ENCODE measurements around the gene CDH13. TPM values are rescaled to one million over a fixed set of nuclear protein-coding genes. Genes with fewer than 3 reads are reported as not detected.

The CDH13 gene
- total RNA-seq, 4 donors from 2014 or later: 3.1 to 13.5 (median 8.9) TPM

- peaks cover 0 to under 1% (median 0%) of the 10 kb centered on the region in 4 donors for H3K9me3 ChIP-seq
- TF ChIP-seq POLR2A (IDR thresholded peaks at IDR 0.05; ENCODE audit: low read depth) (no peak), CTCF (IDR thresholded peaks at IDR 0.05) (no peak), POLR2AphosphoS5 (IDR thresholded peaks at IDR 0.05) (no peak), EP300 (IDR thresholded peaks at IDR 0.05) (no peak)
- H3K4me1 ChIP-seq: no peaks in the 10 kb centered on the region
- DNase-seq (ENCODE audit: extremely low spot score): no peak
- no peaks in the 10 kb centered on the region for H3K36me3 ChIP-seq
- intact Hi-C loops (cut with DNase I): no loop called here
- no peak overlapping the region for H3K4me3 ChIP-seq
- no peaks in the 10 kb centered on the region for H3K27me3 ChIP-seq
- H3K27ac ChIP-seq (replicated peaks in 1 of 4): no peak overlapping the region
These were observed 192.5 kb downstream of the CDH13 start for GRCh38 chr16:82819286-82819685.

GRCh38 chr16:82820855-82821254 is 194.1 kb downstream of the CDH13 start:
- H3K4me1 ChIP-seq: no peaks in the 10 kb centered on the region
- H3K36me3 ChIP-seq: no peaks in the 10 kb centered on the region
- H3K4me3 ChIP-seq: no peak overlapping the region
- TF ChIP-seq EP300 (IDR thresholded peaks at IDR 0.05) (no peak), POLR2AphosphoS5 (IDR thresholded peaks at IDR 0.05) (no peak), CTCF (IDR thresholded peaks at IDR 0.05) (no peak), POLR2A (IDR thresholded peaks at IDR 0.05; ENCODE audit: low read depth) (no peak)
- H3K27me3 ChIP-seq: no peaks in the 10 kb centered on the region
- intact Hi-C loops (cut with DNase I): no loop called here
- H3K9me3 ChIP-seq: peaks cover 0 to 4% (median 0%) of the 10 kb centered on the region in 4 donors
- 88% methylated on average over 2 of the region's 2 CpGs for WGBS
- no peak for DNase-seq (ENCODE audit: extremely low spot score)
- no peak overlapping the region for H3K27ac ChIP-seq (replicated peaks in 1 of 4)

- Histone ChIP-seq H3K4me1 (no peaks in the 10 kb centered on the region), H3K27me3 (no peaks in the 10 kb centered on the region), H3K27ac (replicated peaks in 1 of 4) (no peak overlapping the region), H3K9me3 (peaks cover 0 to 4% (median 0%) of the 10 kb centered on the region in 4 donors), H3K4me3 (no peak overlapping the region), H3K36me3 (no peaks in the 10 kb centered on the region)
- 78% methylated on average over 5 of the region's 5 CpGs for WGBS
- intact Hi-C loops (cut with DNase I): no loop called here
- no peak for DNase-seq (ENCODE audit: extremely low spot score)
- TF ChIP-seq EP300 (IDR thresholded peaks at IDR 0.05) (no peak), CTCF (IDR thresholded peaks at IDR 0.05) (no peak), POLR2A (IDR thresholded peaks at IDR 0.05; ENCODE audit: low read depth) (no peak), POLR2AphosphoS5 (IDR thresholded peaks at IDR 0.05) (no peak)
These were observed 197.6 kb downstream of the CDH13 start for GRCh38 chr16:82824408-82824807.

- Histone ChIP-seq H3K4me3 (no peak overlapping the region), H3K27ac (replicated peaks in 1 of 4) (no peak overlapping the region), H3K4me1 (peaks cover 0 to 4% (median 0%) of the 10 kb centered on the region in 4 donors), H3K9me3 (peaks cover 0 to 3% (median 0%) of the 10 kb centered on the region in 4 donors), H3K27me3 (no peaks in the 10 kb centered on the region), H3K36me3 (no peaks in the 10 kb centered on the region)
- TF ChIP-seq POLR2AphosphoS5 (IDR thresholded peaks at IDR 0.05) (no peak), EP300 (IDR thresholded peaks at IDR 0.05) (no peak), CTCF (IDR thresholded peaks at IDR 0.05) (no peak), POLR2A (IDR thresholded peaks at IDR 0.05; ENCODE audit: low read depth) (no peak)
- intact Hi-C loops (cut with DNase I): no loop called here
- no peak for DNase-seq (ENCODE audit: extremely low spot score)
- WGBS: 87% methylated on average over 6 of the region's 6 CpGs
These were observed 202.5 kb downstream of the CDH13 start for GRCh38 chr16:82829301-82829700.

- intact Hi-C loops (cut with DNase I): no loop called here
- H3K27me3 ChIP-seq: no peaks in the 10 kb centered on the region
- peaks cover 0 to 9% (median 0%) of the 10 kb centered on the region in 4 donors for H3K4me1 ChIP-seq
- no peak for DNase-seq (ENCODE audit: extremely low spot score)
- WGBS: 80% methylated on average over 5 of the region's 7 CpGs
- no peak overlapping the region for H3K4me3 ChIP-seq
- TF ChIP-seq POLR2A (IDR thresholded peaks at IDR 0.05; ENCODE audit: low read depth): no peak
- no peak for TF ChIP-seq EP300 (IDR thresholded peaks at IDR 0.05)
- no peak for TF ChIP-seq CTCF (IDR thresholded peaks at IDR 0.05)
- TF ChIP-seq POLR2AphosphoS5 (IDR thresholded peaks at IDR 0.05): no peak
- H3K9me3 ChIP-seq: no peaks in the 10 kb centered on the region
- no peak overlapping the region for H3K27ac ChIP-seq (replicated peaks in 1 of 4)
- no peaks in the 10 kb centered on the region for H3K36me3 ChIP-seq
These were observed 204.2 kb downstream of the CDH13 start for GRCh38 chr16:82830944-82831343.

All from esophagus muscularis mucosa (tissue), 4 donors.